T-cell (primary cell): ENCODE results near the gene CSF2. TPM values are rescaled to one million over a fixed set of nuclear protein-coding genes. Genes with fewer than 3 reads are reported as not detected.

Experiments
- ATAC-seq, 4 experiments: fragments of 200-7000 bp in 3 of 4; fragments of 150-1000 bp in 1 of 4; cut with Tn5 transposase; replicated peaks in 1 of 4; 1 replicate in 3 of 4; 2 replicates in 1 of 4; pipeline ENCODE4 v1.10.0; 2021; ENCODE audit warnings: moderate library complexity in 3 of 4, mild to moderate bottlenecking in 2 of 4, moderate number of reproducible peaks in 1 of 4
- CTCF ChIA-PET, 2 donors: fragments of 300-600 bp; sonication (Branson Sonifier 250); formaldehyde crosslinking; loops; one replicate each; lab custom pipeline; 2022; ENCODE audit warnings: antibody characterized with exemption in 2 of 2; lab: Charles Lee
- POLR2A ChIA-PET, 2 donors: fragments of 300-600 bp; sonication (Branson Sonifier 250); formaldehyde crosslinking; loops; one replicate each; lab custom pipeline; 2022; ENCODE audit warnings: antibody characterized with exemption in 2 of 2; lab: Charles Lee
- DNase-seq, 35 experiments: peaks; one replicate each; pipeline versions ENCODE4 v3.0.0 to v3.0.0-alpha.2; 2013 to 2023
- H3K27ac ChIP-seq: one replicate; pipeline ENCODE4 v1.5.1; 2013; ENCODE audit warnings: low read length
- H3K27me3 ChIP-seq, 2 experiments: replicated peaks in 1 of 2; 1 replicate in 1 of 2; 2 replicates in 1 of 2; pipeline versions ENCODE4 v1.6.1 to v1.7.0; 2013; ENCODE audit warnings: low read length in 1 of 2, mixed read lengths in 1 of 2; ENCODE audit not compliant: control insufficient read depth in 2 of 2, insufficient read depth in 2 of 2; ENCODE audit errors: extremely low read depth in 1 of 2
- H3K36me3 ChIP-seq, 2 donors: 1 replicate in 1 of 2; 2 replicates in 1 of 2; pipeline versions ENCODE4 v1.6.1 to v1.7.0; 2013; ENCODE audit warnings: low read length in 1 of 2; ENCODE audit not compliant: control insufficient read depth in 2 of 2, insufficient read depth in 1 of 2; ENCODE audit errors: extremely low read depth in 1 of 2
- H3K4me1 ChIP-seq, 2 experiments: 1 replicate in 1 of 2; 2 replicates in 1 of 2; pipeline versions ENCODE4 v1.6.1 to v1.7.0; 2013; ENCODE audit warnings: low read length in 2 of 2, mixed read lengths in 1 of 2; ENCODE audit not compliant: insufficient read depth in 2 of 2, control insufficient read depth in 1 of 2; ENCODE audit errors: extremely low read depth in 1 of 2
- H3K4me3 ChIP-seq, 2 donors: 1 replicate in 1 of 2; 2 replicates in 1 of 2; pipeline versions ENCODE4 v1.5.1 to v1.7.0; 2013; ENCODE audit warnings: mild to moderate bottlenecking in 2 of 2, low read length in 1 of 2, moderate library complexity in 1 of 2; ENCODE audit not compliant: control insufficient read depth in 1 of 2; ENCODE audit errors: extremely low read depth in 1 of 2
- H3K9me3 ChIP-seq: 2 replicates; pipeline ENCODE4 v1.7.0; 2013
- H3K27ac Mint-ChIP-seq, 2 donors: one replicate each; pipeline ENCODE4 v1.8.0; 2020 to 2021; ENCODE audit warnings: mild to moderate bottlenecking in 2 of 2, mixed read lengths in 2 of 2
- H3K27me3 Mint-ChIP-seq, 2 donors: one replicate each; pipeline ENCODE4 v1.8.0; 2021 to 2022; ENCODE audit warnings: mixed read lengths in 2 of 2
- H3K36me3 Mint-ChIP-seq: one replicate; pipeline ENCODE4 v1.8.0; 2021; ENCODE audit warnings: mixed read lengths
- H3K4me1 Mint-ChIP-seq, 3 donors: one replicate each; pipeline ENCODE4 v1.8.0; 2020 to 2022; ENCODE audit warnings: mixed read lengths in 3 of 3, mild to moderate bottlenecking in 1 of 3
- H3K4me3 Mint-ChIP-seq, 3 donors: one replicate each; pipeline ENCODE4 v1.8.0; 2020 to 2022; ENCODE audit warnings: mild to moderate bottlenecking in 3 of 3, mixed read lengths in 3 of 3, moderate library complexity in 3 of 3
- H3K9me3 Mint-ChIP-seq, 3 donors: one replicate each; pipeline ENCODE4 v1.8.0; 2020 to 2022; ENCODE audit warnings: mixed read lengths in 3 of 3
- WGBS: methylation state at CpG from one replicate; pipeline ENCODE4 v1.1.5; 2013; ENCODE audit warnings: missing lambda C conversion rate; ENCODE audit not compliant: insufficient coverage; 5-methylcytosine and 5-hydroxymethylcytosine counted together
- total RNA-seq, 35 experiments: library from RNA in 6 of 35; stranded (reverse) in 6 of 35; fragments of 120-200 nt in 1 of 35; gene quantifications; one replicate each; pipeline versions ENCODE4 v1.2.1 to v1.2.4 and lab custom pipeline; 2013 to 2026

CSF2 gene
- total RNA-seq, 5 donors from 2014 or later (not counting 1 experiment from before 2014, with no cell fraction given) = 0.89 TPM; not detected in 4

- Histone ChIP-seq H3K4me3 (no peak overlapping the region), H3K27me3 (no peaks in the 10 kb centered on the region), H3K36me3 (no peaks in the 10 kb centered on the region), H3K4me1 (peaks cover 0 to 17% of the 10 kb centered on the region in 2 experiments), H3K9me3 (no peaks in the 10 kb centered on the region), H3K27ac (no peak overlapping the region)
- Mint-ChIP-seq H3K9me3 (no peaks in the 10 kb centered on the region), H3K27ac (peak overlapping the region in 1 of 2 donors; percentile 15), H3K4me3 (no peak overlapping the region), H3K27me3 (no peaks in the 10 kb centered on the region), H3K4me1 (peaks cover 0 to 23% (median 12%) of the 10 kb centered on the region in 3 donors), H3K36me3 (no peaks in the 10 kb centered on the region)
- POLR2A ChIA-PET = no interaction called here
- WGBS = 96% methylated on average over 13 of the region's 13 CpGs
- CTCF ChIA-PET = interaction anchor here (0.5 to 1.4 kb wide), 3 partner anchors 32 to 180 kb away, joined by 3 to 4 read pairs (median 3); no protein-coding TSS in a partner anchor
- ATAC-seq (no peak), DNase-seq (no peak)
These were observed 7.5 kb upstream of the CSF2 start for GRCh38 chr5:132065951-132066701.

- Histone ChIP-seq H3K27ac (no peak overlapping the region), H3K36me3 (no peaks in the 10 kb centered on the region), H3K27me3 (no peaks in the 10 kb centered on the region), H3K4me1 (peaks cover 0 to 17% of the 10 kb centered on the region in 2 experiments), H3K4me3 (no peak overlapping the region), H3K9me3 (no peaks in the 10 kb centered on the region)
- H3K4me3 Mint-ChIP-seq = no peak overlapping the region
- peaks cover 0 to 26% (median 14%) of the 10 kb centered on the region in 3 donors for H3K4me1 Mint-ChIP-seq
- H3K27ac Mint-ChIP-seq = no peak overlapping the region
- no peaks in the 10 kb centered on the region for H3K36me3 Mint-ChIP-seq
- no peak for DNase-seq
- H3K9me3 Mint-ChIP-seq = no peaks in the 10 kb centered on the region
- no peaks in the 10 kb centered on the region for H3K27me3 Mint-ChIP-seq
- ChIA-PET CTCF (interaction anchor here in 1 of 2 donors (0.5 kb wide), 1 partner anchor 181 kb away, joined by 3 read pairs; no protein-coding TSS in a partner anchor), POLR2A (no interaction called here)
- 91% methylated on average over 4 of the region's 4 CpGs for whole genome bisulfite sequencing
- ATAC-seq = no peak
These were observed 6.7 kb upstream of the CSF2 start for GRCh38 chr5:132066871-132067270.

- no peaks in the 10 kb centered on the region for H3K36me3 Mint-ChIP-seq
- Histone ChIP-seq H3K27ac (no peak overlapping the region), H3K36me3 (no peaks in the 10 kb centered on the region), H3K27me3 (no peaks in the 10 kb centered on the region), H3K4me1 (peaks cover 0 to 17% of the 10 kb centered on the region in 2 experiments), H3K9me3 (no peaks in the 10 kb centered on the region), H3K4me3 (no peak overlapping the region)
- no peaks in the 10 kb centered on the region for H3K9me3 Mint-ChIP-seq
- ChIA-PET POLR2A (no interaction called here), CTCF (no interaction called here)
- 93% methylated on average over 10 of the region's 11 CpGs for WGBS
- DNase-seq (no peak), ATAC-seq (no peak)
- peaks cover 0 to 31% (median 16%) of the 10 kb centered on the region in 3 donors for H3K4me1 Mint-ChIP-seq
- H3K4me3 Mint-ChIP-seq = no peak overlapping the region
- no peaks in the 10 kb centered on the region for H3K27me3 Mint-ChIP-seq
- H3K27ac Mint-ChIP-seq = no peak overlapping the region
These were observed 6.1 kb upstream of the CSF2 start for GRCh38 chr5:132067451-132067850.

- no peaks in the 10 kb centered on the region for H3K9me3 ChIP-seq
- no peaks in the 10 kb centered on the region for H3K9me3 Mint-ChIP-seq
- POLR2A ChIA-PET = no interaction called here
- H3K4me3 ChIP-seq = no peak overlapping the region
- H3K36me3 Mint-ChIP-seq = no peaks in the 10 kb centered on the region
- no peak for DNase-seq
- no peak overlapping the region for H3K4me3 Mint-ChIP-seq
- CTCF ChIA-PET = no interaction called here
- H3K36me3 ChIP-seq = no peaks in the 10 kb centered on the region
- H3K27me3 Mint-ChIP-seq = no peaks in the 10 kb centered on the region
- no peaks in the 10 kb centered on the region for H3K27me3 ChIP-seq
- peaks cover 0 to 21% of the 10 kb centered on the region in 2 experiments for H3K4me1 ChIP-seq
- peaks cover 0 to 36% (median 19%) of the 10 kb centered on the region in 3 donors for H3K4me1 Mint-ChIP-seq
- no peak overlapping the region for H3K27ac Mint-ChIP-seq
- no peak overlapping the region for H3K27ac ChIP-seq
- ATAC-seq = no peak
- WGBS = 92% methylated on average over 10 of the region's 13 CpGs
These were observed 5.4 kb upstream of the CSF2 start for GRCh38 chr5:132067941-132068808.

- ChIA-PET POLR2A (no interaction called here), CTCF (interaction anchor here (0.6 to 0.8 kb wide), 2 partner anchors 97 to 169 kb away, joined by 3 to 5 read pairs; no protein-coding TSS in a partner anchor)
- H3K36me3 ChIP-seq = no peaks in the 10 kb centered on the region
- no peak overlapping the region for H3K27ac Mint-ChIP-seq
- H3K27ac ChIP-seq = no peak overlapping the region
- H3K9me3 ChIP-seq = no peaks in the 10 kb centered on the region
- 98% methylated on average over 8 of the region's 10 CpGs for WGBS
- no peaks in the 10 kb centered on the region for H3K36me3 Mint-ChIP-seq
- peaks cover 0 to 24% of the 10 kb centered on the region in 2 experiments for H3K4me1 ChIP-seq
- no peaks in the 10 kb centered on the region for H3K9me3 Mint-ChIP-seq
- H3K4me1 Mint-ChIP-seq = peaks cover 0 to 37% (median 15%) of the 10 kb centered on the region in 3 donors
- no peak overlapping the region for H3K4me3 ChIP-seq
- DNase-seq (no peak), ATAC-seq (no peak)
- no peaks in the 10 kb centered on the region for H3K27me3 Mint-ChIP-seq
- no peak overlapping the region for H3K4me3 Mint-ChIP-seq
- no peaks in the 10 kb centered on the region for H3K27me3 ChIP-seq
These were observed 4.0 kb upstream of the CSF2 start for GRCh38 chr5:132069561-132069960.

- no peaks in the 10 kb centered on the region for H3K36me3 Mint-ChIP-seq
- peaks cover 0 to 36% (median 15%) of the 10 kb centered on the region in 3 donors for H3K4me1 Mint-ChIP-seq
- Histone ChIP-seq H3K9me3 (no peaks in the 10 kb centered on the region), H3K4me3 (no peak overlapping the region), H3K36me3 (no peaks in the 10 kb centered on the region), H3K4me1 (peaks cover 0 to 21% of the 10 kb centered on the region in 2 experiments), H3K27ac (no peak overlapping the region), H3K27me3 (no peaks in the 10 kb centered on the region)
- ChIA-PET POLR2A (no interaction called here), CTCF (interaction anchor here in 1 of 2 donors (0.6 kb wide), 1 partner anchor 97 kb away, joined by 5 read pairs; no protein-coding TSS in a partner anchor)
- no peaks in the 10 kb centered on the region for H3K9me3 Mint-ChIP-seq
- H3K4me3 Mint-ChIP-seq = no peak overlapping the region
- H3K27ac Mint-ChIP-seq = no peak overlapping the region
- no peaks in the 10 kb centered on the region for H3K27me3 Mint-ChIP-seq
- DNase-seq = no peak
- no peak for ATAC-seq
- WGBS = 89% methylated on average over 2 of the region's 3 CpGs
These were observed 3.6 kb upstream of the CSF2 start for GRCh38 chr5:132069994-132070393.
